Mesenchymal stem cell (in vitro differentiated cells and primary cell): ENCODE data around the gene LDHAL6B.

Source experiments
- DNase-seq: peaks from one replicate; pipeline ENCODE4 v3.0.0-alpha.2; 2013
- H2AFZ ChIP-seq: one replicate; pipeline ENCODE4 v1.6.1; 2013; ENCODE audit warnings: low read depth, mild to moderate bottlenecking, control low read depth, inconsistent platforms, low read length, moderate library complexity
- H2AK5ac ChIP-seq: 2 replicates; pipeline ENCODE4 v1.6.1; 2013; ENCODE audit warnings: low read length, moderate library complexity, mild to moderate bottlenecking, inconsistent platforms; ENCODE audit not compliant: severe bottlenecking
- H2BK120ac ChIP-seq: one replicate; pipeline ENCODE4 v1.6.1; 2013; ENCODE audit warnings: low read depth, mild to moderate bottlenecking, inconsistent platforms, low read length, moderate library complexity
- H2BK12ac ChIP-seq, 2 experiments: one replicate each; pipeline ENCODE4 v1.6.1; 2013; ENCODE audit warnings: inconsistent platforms in 2 of 2, low read length in 2 of 2, mild to moderate bottlenecking in 2 of 2, moderate library complexity in 2 of 2, control low read depth in 1 of 2
- H2BK15ac ChIP-seq: one replicate; pipeline ENCODE4 v1.6.1; 2013; ENCODE audit warnings: mild to moderate bottlenecking, low read depth, inconsistent platforms; ENCODE audit not compliant: poor library complexity, severe bottlenecking
- H2BK5ac ChIP-seq: 2 replicates; pipeline ENCODE4 v1.6.1; 2013; ENCODE audit warnings: low read depth, mild to moderate bottlenecking, low read length, control low read depth, inconsistent platforms; ENCODE audit not compliant: poor library complexity, severe bottlenecking
- H3K14ac ChIP-seq, 2 experiments: one replicate each; pipeline ENCODE4 v1.6.1; 2013; ENCODE audit warnings: inconsistent platforms in 2 of 2, low read length in 2 of 2, control low read depth in 1 of 2, mild to moderate bottlenecking in 1 of 2, moderate library complexity in 1 of 2
- H3K18ac ChIP-seq, 2 experiments: one replicate each; pipeline ENCODE4 v1.6.1; 2013; ENCODE audit warnings: inconsistent platforms in 2 of 2, low read length in 2 of 2, control low read depth in 1 of 2, low read depth in 1 of 2, mild to moderate bottlenecking in 1 of 2
- H3K23ac ChIP-seq, 2 experiments: one replicate each; pipeline ENCODE4 v1.6.1; 2013; ENCODE audit warnings: inconsistent platforms in 2 of 2, low read length in 2 of 2, mild to moderate bottlenecking in 2 of 2, moderate library complexity in 2 of 2, control low read depth in 1 of 2
- H3K27ac ChIP-seq: 2 replicates; pipeline ENCODE4 v1.5.1; 2013; ENCODE audit warnings: mild to moderate bottlenecking, moderate library complexity, low read length, control low read depth, inconsistent platforms; ENCODE audit not compliant: poor library complexity, severe bottlenecking
- H3K27me3 ChIP-seq, 2 experiments: 2 replicates each; pipeline versions ENCODE4 v1.6.1 to v1.7.0; 2013; ENCODE audit warnings: low read length in 2 of 2, mild to moderate bottlenecking in 2 of 2, moderate library complexity in 2 of 2, control low read depth in 1 of 2, inconsistent platforms in 1 of 2; ENCODE audit not compliant: control insufficient read depth in 1 of 2, insufficient read depth in 1 of 2
- H3K36me3 ChIP-seq, 2 experiments: 2 replicates each; pipeline versions ENCODE4 v1.6.1 to v1.7.0; 2013; ENCODE audit warnings: low read length in 2 of 2, control low read depth in 1 of 2, inconsistent platforms in 1 of 2, low read depth in 1 of 2, mild to moderate bottlenecking in 1 of 2; ENCODE audit not compliant: insufficient read depth in 2 of 2, control insufficient read depth in 1 of 2
- H3K4ac ChIP-seq, 2 experiments: one replicate each; pipeline ENCODE4 v1.6.1; 2013; ENCODE audit warnings: inconsistent platforms in 2 of 2, low read length in 2 of 2, mild to moderate bottlenecking in 2 of 2, moderate library complexity in 2 of 2, control low read depth in 1 of 2, low read depth in 1 of 2
- H3K4me1 ChIP-seq: 2 replicates; pipeline ENCODE4 v1.6.1; 2013; ENCODE audit warnings: low read depth, low read length, control low read depth; ENCODE audit not compliant: control insufficient read depth, insufficient read depth
- H3K4me2 ChIP-seq: 2 replicates; pipeline ENCODE4 v1.6.1; 2013; ENCODE audit warnings: low read length, mild to moderate bottlenecking, inconsistent platforms; ENCODE audit not compliant: poor library complexity, severe bottlenecking
- H3K4me3 ChIP-seq, 2 experiments: 2 replicates each; pipeline versions ENCODE4 v1.5.1 to v1.7.0; 2013; ENCODE audit warnings: low read length in 2 of 2, mild to moderate bottlenecking in 2 of 2, control low read depth in 1 of 2, low read depth in 1 of 2; ENCODE audit not compliant: insufficient read depth in 1 of 2
- H3K79me1 ChIP-seq: replicated peaks from 2 replicates; pipeline ENCODE4 v1.6.1; 2013; ENCODE audit warnings: mild to moderate bottlenecking, control low read depth, low read length, inconsistent platforms; ENCODE audit not compliant: poor library complexity, severe bottlenecking
- H3K9ac ChIP-seq: 2 replicates; pipeline ENCODE4 v1.7.0; 2013; ENCODE audit warnings: mild to moderate bottlenecking, low read length, moderate library complexity
- H3K9me3 ChIP-seq: 2 replicates; pipeline ENCODE4 v1.7.0; 2013; ENCODE audit warnings: mild to moderate bottlenecking, low read length; ENCODE audit not compliant: control insufficient read depth
- H4K8ac ChIP-seq: one replicate; pipeline ENCODE4 v1.6.1; 2013; ENCODE audit warnings: inconsistent platforms, mild to moderate bottlenecking, low read length, moderate library complexity
- H4K91ac ChIP-seq: one replicate; pipeline ENCODE4 v1.6.1; 2013; ENCODE audit warnings: mild to moderate bottlenecking, low read length, inconsistent platforms
- WGBS: methylation state at CpG from one replicate; pipeline ENCODE4 v1.1.7; 2013; ENCODE audit warnings: mixed read lengths; 5-methylcytosine and 5-hydroxymethylcytosine counted together

The LDHAL6B gene

DNA sequence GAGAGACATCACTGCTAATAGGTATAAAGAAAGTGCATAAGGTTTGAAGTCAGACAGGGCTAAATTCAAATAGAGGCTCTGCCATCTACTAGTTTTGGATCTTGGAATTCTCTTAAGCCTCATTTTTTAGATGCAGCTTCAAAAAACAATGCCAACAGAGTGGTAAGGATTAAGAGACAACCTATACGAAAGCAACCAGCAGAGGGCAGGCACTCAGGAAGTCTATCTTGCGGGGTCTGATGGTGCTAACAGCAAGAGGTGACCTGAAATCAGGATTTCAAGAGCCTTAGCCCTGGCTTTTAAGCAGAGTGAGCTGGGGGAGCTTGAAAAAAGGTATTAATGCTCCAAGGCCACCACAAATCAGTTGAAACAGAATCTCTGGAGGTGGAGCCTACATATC lies 40.7 kb downstream of the LDHAL6B start:
- Histone ChIP-seq H3K4me1 (peaks cover 16% of the 10 kb centered on the region), H3K27me3 (no peaks in the 10 kb centered on the region)

DNA sequence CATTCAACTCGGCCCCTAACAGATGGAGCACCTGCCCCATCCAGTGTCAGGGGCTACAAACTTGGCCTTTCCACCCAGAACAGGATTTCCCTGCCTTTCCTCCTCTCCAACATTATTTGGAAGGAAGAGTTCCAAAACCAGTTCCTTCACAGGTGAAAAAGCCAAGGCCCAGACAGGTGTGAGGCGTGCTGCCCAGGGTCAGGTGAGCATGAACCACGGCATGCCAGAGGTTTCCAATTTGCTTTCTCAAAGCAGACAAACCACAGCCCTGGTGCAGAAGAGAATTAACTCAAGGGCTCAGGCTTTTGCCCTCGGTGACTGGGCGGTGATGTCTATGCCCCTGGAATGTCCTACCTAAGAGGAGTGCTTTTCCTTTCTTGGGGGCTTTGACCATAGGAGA lies 43.2 kb downstream of the LDHAL6B start:
- no peak for DNase-seq
- H3K27ac ChIP-seq, result no peak overlapping the region
- H3K9me3 ChIP-seq, result no peaks in the 10 kb centered on the region
- no peak overlapping the region for H3K4me3 ChIP-seq
- H2AFZ ChIP-seq, result no peak overlapping the region
- no peak overlapping the region for H2BK120ac ChIP-seq
- no peak overlapping the region for H4K91ac ChIP-seq
- peaks cover 14% of the 10 kb centered on the region for H3K4me1 ChIP-seq
- H3K27me3 ChIP-seq, result no peaks in the 10 kb centered on the region
- no peak overlapping the region for H2AK5ac ChIP-seq
- no peak overlapping the region for H3K9ac ChIP-seq
- no peak overlapping the region for H3K4ac ChIP-seq
- H3K18ac ChIP-seq, result no peak overlapping the region
- 90% methylated on average over 5 of the region's 5 CpGs for WGBS
- no peak overlapping the region for H2BK12ac ChIP-seq
- peaks cover 18 to 86% of the 10 kb centered on the region in 2 experiments for H3K36me3 ChIP-seq
- H4K8ac ChIP-seq, result no peak overlapping the region
- no peak overlapping the region for H2BK5ac ChIP-seq
- no peak overlapping the region for H3K23ac ChIP-seq
- H3K4me2 ChIP-seq, result no peak overlapping the region
- no peak overlapping the region for H2BK15ac ChIP-seq
- H3K14ac ChIP-seq, result no peak overlapping the region
- H3K79me1 ChIP-seq, result peaks cover 35% of the 10 kb centered on the region

More for the DNA sequence above, 40.7 kb downstream of the LDHAL6B start:
- no peak overlapping the region for H2BK12ac ChIP-seq
- no peak overlapping the region for H2AFZ ChIP-seq
- H3K9ac ChIP-seq, result no peak overlapping the region
- no peak overlapping the region for H4K8ac ChIP-seq
- H3K79me1 ChIP-seq, result peaks cover 38% of the 10 kb centered on the region
- H3K18ac ChIP-seq, result no peak overlapping the region
- no peak overlapping the region for H3K27ac ChIP-seq
- no peak overlapping the region for H3K23ac ChIP-seq
- peak; percentile 70 for DNase-seq
- peaks cover 13 to 88% of the 10 kb centered on the region in 2 experiments for H3K36me3 ChIP-seq
- no peak overlapping the region for H3K14ac ChIP-seq
- H3K4me3 ChIP-seq, result no peak overlapping the region
- no peaks in the 10 kb centered on the region for H3K9me3 ChIP-seq
- no peak overlapping the region for H2BK120ac ChIP-seq
- no peak overlapping the region for H3K4ac ChIP-seq
- no peak overlapping the region for H2BK5ac ChIP-seq
- no peak overlapping the region for H3K4me2 ChIP-seq
- H2BK15ac ChIP-seq, result no peak overlapping the region
- 43% methylated on average over 2 of the region's 2 CpGs for WGBS
- peak overlapping the region; percentile 89 for H2AK5ac ChIP-seq
- no peak overlapping the region for H4K91ac ChIP-seq

DNA sequence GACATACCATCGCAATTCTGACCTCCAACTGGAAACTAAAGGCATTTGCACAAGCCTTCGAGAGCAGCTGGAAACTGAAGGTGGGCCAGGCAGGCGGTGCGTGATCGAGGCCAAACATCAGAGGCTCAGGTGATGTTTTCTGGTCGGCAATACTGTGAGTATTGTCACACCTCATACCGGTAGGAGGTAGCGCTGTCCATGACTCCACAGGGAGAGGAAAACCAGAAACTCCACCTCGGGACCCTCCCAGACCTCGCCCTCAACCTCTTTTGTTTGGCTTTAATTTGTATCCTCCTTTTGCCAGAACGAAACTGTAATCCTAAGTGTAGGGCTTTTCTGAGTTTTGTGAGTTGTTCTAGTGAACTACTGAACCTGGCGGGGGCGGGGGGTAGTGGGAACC lies 43.6 kb downstream of the LDHAL6B start:
- Histone ChIP-seq H2AK5ac (no peak overlapping the region), H3K79me1 (peaks cover 37% of the 10 kb centered on the region), H3K4me2 (no peak overlapping the region), H3K36me3 (peaks cover 22 to 86% of the 10 kb centered on the region in 2 experiments), H3K27me3 (no peaks in the 10 kb centered on the region), H2BK15ac (no peak overlapping the region), H3K27ac (no peak overlapping the region), H2BK120ac (no peak overlapping the region), H3K4me3 (no peak overlapping the region), H3K9ac (no peak overlapping the region), H2AFZ (no peak overlapping the region), H3K4ac (no peak overlapping the region), H4K91ac (no peak overlapping the region), H3K18ac (no peak overlapping the region), H3K14ac (no peak overlapping the region), H4K8ac (no peak overlapping the region), H3K23ac (no peak overlapping the region), H2BK5ac (no peak overlapping the region), H3K4me1 (peaks cover 11% of the 10 kb centered on the region), H3K9me3 (no peaks in the 10 kb centered on the region), H2BK12ac (no peak overlapping the region)
- DNase-seq, result no peak
- 91% methylated on average over 12 of the region's 13 CpGs for WGBS

DNA sequence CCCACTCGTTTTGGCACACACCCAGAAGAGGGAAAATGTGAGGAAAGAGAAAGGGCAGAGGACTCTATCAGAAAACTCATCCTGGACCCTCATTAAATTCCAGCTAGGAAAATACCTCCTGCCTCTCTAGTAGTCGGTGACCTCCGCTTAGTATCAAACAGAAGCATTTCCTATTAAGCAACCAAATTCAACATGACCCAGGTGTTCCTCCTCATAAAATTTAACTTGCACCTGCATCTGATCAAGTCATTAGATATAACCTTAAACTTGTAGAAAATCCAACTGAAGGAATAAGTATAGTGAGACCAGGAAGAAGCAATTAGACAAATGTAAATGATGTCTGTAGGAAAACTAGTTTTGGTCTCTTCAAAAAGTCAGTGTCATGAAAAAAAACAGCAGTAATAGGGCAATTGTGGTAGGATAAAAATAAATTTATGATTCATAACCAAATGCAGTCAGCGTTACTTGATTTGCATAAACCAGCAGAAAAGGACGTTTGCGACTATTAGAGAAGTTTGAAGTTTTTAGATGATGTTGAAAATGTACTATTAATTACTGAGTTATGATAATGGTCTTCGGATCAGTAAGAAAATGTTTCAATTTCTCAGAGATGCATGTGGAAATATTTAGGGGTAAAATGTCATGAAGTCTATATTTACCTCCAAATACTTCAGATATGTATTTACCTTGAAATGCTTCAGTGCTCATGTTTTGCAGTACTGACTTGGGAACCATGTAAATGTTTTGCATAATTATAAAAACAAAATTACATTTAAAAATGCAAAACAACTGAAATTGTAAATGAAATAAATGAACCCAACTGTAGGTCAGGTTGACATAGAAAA lies 44.6 kb downstream of the LDHAL6B start:
- H3K4me1 ChIP-seq, result peaks cover 11% of the 10 kb centered on the region
- H4K8ac ChIP-seq, result no peak overlapping the region
- no peak overlapping the region for H4K91ac ChIP-seq
- H3K36me3 ChIP-seq, result peaks cover 24 to 90% of the 10 kb centered on the region in 2 experiments
- H2BK120ac ChIP-seq, result no peak overlapping the region
- no peak overlapping the region for H2BK5ac ChIP-seq
- no peak overlapping the region for H3K4me2 ChIP-seq
- no peak overlapping the region for H3K27ac ChIP-seq
- H3K27me3 ChIP-seq, result no peaks in the 10 kb centered on the region
- H3K9me3 ChIP-seq, result no peaks in the 10 kb centered on the region
- H2AFZ ChIP-seq, result no peak overlapping the region
- no peak overlapping the region for H3K4me3 ChIP-seq
- no peak overlapping the region for H3K23ac ChIP-seq
- H2BK12ac ChIP-seq, result no peak overlapping the region
- H3K14ac ChIP-seq, result no peak overlapping the region
- peak overlapping the region; percentile 61 for H2AK5ac ChIP-seq
- no peak for DNase-seq
- H3K4ac ChIP-seq, result no peak overlapping the region
- no peak overlapping the region for H2BK15ac ChIP-seq
- WGBS, result 91% methylated on average over 7 of the region's 7 CpGs
- H3K9ac ChIP-seq, result no peak overlapping the region
- no peak overlapping the region for H3K18ac ChIP-seq
- H3K79me1 ChIP-seq, result peaks cover 40% of the 10 kb centered on the region
